ENCODE measurements around the gene DAZL. TPM values are rescaled to one million over a fixed set of nuclear protein-coding genes. Genes with fewer than 3 reads are reported as not detected.

DAZL gene
- total RNA-seq, 1 donor from 2014 or later, result not detected

- no peak for DNase-seq
Observed at GRCh38 chr3:16538507-16538906, 66.7 kb downstream of the DAZL start.

- DNase-seq, result no peak
Observed at GRCh38 chr3:16536996-16537395, 68.2 kb downstream of the DAZL start.

Other genes starting within 250 kb of the DAZL start
- 6.4 TPM for gene RFTN1, start 91.7 kb downstream of the DAZL start, total RNA-seq